ENCODE measurements around the gene GFY.
A peak's percentile ranks its signal among the peaks of the same experiment; 100 is the strongest.

GFY gene

DNA sequence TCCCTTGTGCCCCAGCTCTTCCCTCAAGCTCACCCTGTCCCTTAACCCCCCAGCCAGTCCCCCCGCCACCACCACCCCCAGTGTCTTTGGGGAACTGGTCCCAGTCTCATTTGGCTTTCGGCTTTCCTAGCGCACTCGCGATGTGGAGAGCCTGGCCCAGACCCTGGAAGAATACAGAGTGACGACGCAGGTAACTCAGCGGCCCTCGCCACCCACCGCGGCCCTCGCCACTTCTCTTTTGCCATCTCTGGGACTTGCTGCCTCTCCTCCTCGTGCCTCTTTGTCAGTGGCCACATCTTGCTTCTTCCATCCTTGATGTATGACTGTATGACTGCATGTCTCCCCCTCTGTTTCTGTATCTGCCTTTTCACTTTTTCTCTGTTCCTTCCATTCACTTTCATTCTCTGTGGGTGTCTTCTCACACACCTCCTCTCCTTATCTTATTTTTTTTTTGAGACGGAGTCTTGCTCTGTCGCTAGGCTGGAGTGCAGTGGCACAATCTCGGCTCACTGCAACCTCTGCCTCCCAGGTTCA, 17.6 kb upstream of the GFY start:
- Histone ChIP-seq H3F3A (ENCODE audit: insufficient read depth, low read length) (no peaks in the 10 kb centered on the region), H3K4me3 (ENCODE audit: low read length) (no peak overlapping the region), H3K9ac (ENCODE audit: low read length) (no peak overlapping the region), H3K9me3 (replicated peaks; ENCODE audit: insufficient read depth, low read length) (no peaks in the 10 kb centered on the region), H3K79me2 (ENCODE audit: low read length) (no peaks in the 10 kb centered on the region), H3K9me2 (replicated peaks; ENCODE audit: insufficient read depth, low read length) (no peaks in the 10 kb centered on the region), H2AFZ (ENCODE audit: low read length) (no peak overlapping the region), H3K27me3 (replicated peaks; ENCODE audit: insufficient read depth, low read length) (peaks cover 13% of the 10 kb centered on the region), H3K4me2 (ENCODE audit: low read depth, low read length) (no peak overlapping the region), H4K20me1 (ENCODE audit: insufficient read depth, low read length) (no peaks in the 10 kb centered on the region), H3K36me3 (replicated peaks; ENCODE audit: insufficient read depth, low read length) (no peaks in the 10 kb centered on the region), H3K4me1 (ENCODE audit: low read length) (peaks cover 8% of the 10 kb centered on the region), H3K27ac (ENCODE audit: low read length) (no peak overlapping the region)
- DNase-seq, result no peak
- no peak for TF ChIP-seq CTCF (IDR thresholded peaks at IDR 0.05; ENCODE audit: low read length)
- no peak for TF ChIP-seq EZH2phosphoT487 (IDR thresholded peaks at IDR 0.05; ENCODE audit: low read length)
- no peak for TF ChIP-seq EZH2 (optimal IDR thresholded peaks at IDR 0.05; ENCODE audit: low read depth, low read length)

DNA sequence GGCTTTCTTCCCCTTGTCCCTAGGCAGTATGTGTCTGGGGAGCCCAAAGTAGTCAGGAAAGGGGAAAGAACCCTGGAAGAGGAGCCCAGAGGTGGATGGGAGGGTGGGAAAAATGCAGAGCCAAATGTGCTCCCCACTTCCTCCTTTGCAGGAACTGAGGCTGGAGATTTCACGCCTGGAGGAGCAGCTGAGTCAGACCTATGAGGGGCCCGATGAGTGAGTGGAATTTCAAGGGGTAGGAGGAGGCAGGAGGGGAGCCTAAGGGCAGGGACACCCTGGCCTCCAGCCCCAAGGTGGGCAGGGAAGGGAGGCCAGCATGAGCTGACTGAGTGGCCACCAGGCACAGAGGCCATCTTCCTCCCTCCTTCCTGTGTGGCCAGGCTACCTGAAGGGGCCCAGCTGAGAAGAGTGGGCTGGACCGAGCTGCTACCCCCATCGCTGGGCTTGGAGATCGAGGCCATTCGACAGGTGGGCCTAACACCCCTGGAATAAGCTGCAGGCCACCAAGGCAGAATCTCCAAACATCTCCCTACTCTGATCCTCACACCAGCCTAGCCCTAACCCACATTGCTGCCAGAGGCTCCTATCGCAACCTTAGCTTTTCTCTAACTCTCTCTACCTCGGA, 16.3 kb upstream of the GFY start:
- no peak overlapping the region for H3K4me3 ChIP-seq (ENCODE audit: low read length)
- no peak for DNase-seq
- H3K79me2 ChIP-seq (ENCODE audit: low read length), result no peaks in the 10 kb centered on the region
- peak overlapping the region; percentile 59 for H2AFZ ChIP-seq (ENCODE audit: low read length)
- no peak overlapping the region for H3K9ac ChIP-seq (ENCODE audit: low read length)
- no peaks in the 10 kb centered on the region for H3K9me3 ChIP-seq (replicated peaks; ENCODE audit: insufficient read depth, low read length)
- peaks cover 23% of the 10 kb centered on the region for H3K27me3 ChIP-seq (replicated peaks; ENCODE audit: insufficient read depth, low read length)
- TF ChIP-seq EZH2 (optimal IDR thresholded peaks at IDR 0.05; ENCODE audit: low read depth, low read length) (no peak), EZH2phosphoT487 (IDR thresholded peaks at IDR 0.05; ENCODE audit: low read length) (no peak), CTCF (IDR thresholded peaks at IDR 0.05; ENCODE audit: low read length) (no peak)
- H4K20me1 ChIP-seq (ENCODE audit: insufficient read depth, low read length), result no peaks in the 10 kb centered on the region
- H3K27ac ChIP-seq (ENCODE audit: low read length), result no peak overlapping the region
- no peaks in the 10 kb centered on the region for H3K36me3 ChIP-seq (replicated peaks; ENCODE audit: insufficient read depth, low read length)
- H3K9me2 ChIP-seq (replicated peaks; ENCODE audit: insufficient read depth, low read length), result no peaks in the 10 kb centered on the region
- peaks cover 8% of the 10 kb centered on the region for H3K4me1 ChIP-seq (ENCODE audit: low read length)
- H3F3A ChIP-seq (ENCODE audit: insufficient read depth, low read length), result no peaks in the 10 kb centered on the region
- peak overlapping the region; percentile 35; the same call in 1 of the 2 replicates for H3K4me2 ChIP-seq (ENCODE audit: low read depth, low read length)

DNA sequence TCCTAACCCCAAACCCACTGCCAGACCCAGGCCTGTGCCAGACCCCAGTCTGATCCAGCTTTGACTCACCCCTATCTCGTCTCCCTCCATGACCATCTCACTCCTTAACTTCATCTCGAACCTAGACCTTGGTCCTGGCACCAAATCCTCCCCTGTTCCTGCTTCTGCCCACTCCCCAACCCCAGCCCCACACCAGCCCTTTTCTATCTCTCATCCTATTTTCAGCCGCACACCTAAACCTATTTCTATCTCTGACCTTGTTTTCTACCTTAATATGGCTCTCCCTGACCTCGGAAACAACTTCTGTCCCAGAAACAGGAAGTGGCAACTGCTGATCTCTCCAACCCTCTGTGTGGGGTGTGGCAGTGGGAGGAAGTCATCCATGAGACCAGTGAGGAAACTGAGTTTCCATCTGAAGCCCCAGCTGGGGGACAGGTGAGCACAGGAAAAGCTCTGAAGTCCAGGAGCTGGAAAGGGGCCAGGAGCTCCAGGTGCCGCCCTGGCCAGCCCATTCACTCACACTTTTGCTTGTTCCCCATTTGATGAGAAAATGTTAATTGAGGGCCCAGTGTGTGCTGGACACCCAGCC, 15.7 kb upstream of the GFY start:
- Histone ChIP-seq H3K4me3 (ENCODE audit: low read length) (no peak overlapping the region), H3K9me2 (replicated peaks; ENCODE audit: insufficient read depth, low read length) (no peaks in the 10 kb centered on the region), H3K36me3 (replicated peaks; ENCODE audit: insufficient read depth, low read length) (no peaks in the 10 kb centered on the region), H3F3A (ENCODE audit: insufficient read depth, low read length) (no peaks in the 10 kb centered on the region), H3K4me1 (ENCODE audit: low read length) (peaks cover 8% of the 10 kb centered on the region), H3K9ac (ENCODE audit: low read length) (no peak overlapping the region), H4K20me1 (ENCODE audit: insufficient read depth, low read length) (no peaks in the 10 kb centered on the region), H3K27ac (ENCODE audit: low read length) (no peak overlapping the region), H3K27me3 (replicated peaks; ENCODE audit: insufficient read depth, low read length) (peaks cover 24% of the 10 kb centered on the region), H3K79me2 (ENCODE audit: low read length) (no peaks in the 10 kb centered on the region), H3K4me2 (ENCODE audit: low read depth, low read length) (peak overlapping the region; percentile 35; the same call in 1 of the 2 replicates), H2AFZ (ENCODE audit: low read length) (peak overlapping the region; percentile 59), H3K9me3 (replicated peaks; ENCODE audit: insufficient read depth, low read length) (no peaks in the 10 kb centered on the region)
- no peak for TF ChIP-seq CTCF (IDR thresholded peaks at IDR 0.05; ENCODE audit: low read length)
- no peak for TF ChIP-seq EZH2phosphoT487 (IDR thresholded peaks at IDR 0.05; ENCODE audit: low read length)
- TF ChIP-seq EZH2 (optimal IDR thresholded peaks at IDR 0.05; ENCODE audit: low read depth, low read length), result no peak
- DNase-seq, result no peak
